Measurements from ENCODE around the gene DIP2C. TPM values are rescaled to one million over a fixed set of nuclear protein-coding genes. Genes with fewer than 3 reads are reported as not detected.

The DIP2C gene
- total RNA-seq, 2 donors from 2014 or later: 9.6 to 11.9 TPM

GRCh38 chr10:490256-490655, 199.2 kb downstream of the DIP2C start:
- ATAC-seq (peak; percentile 39), DNase-seq (peak in 1 of 4 donors; percentile 38)
- Histone ChIP-seq H3K4me1 (peaks cover 10% of the 10 kb centered on the region), H3K27me3 (no peaks in the 10 kb centered on the region), H3K27ac (no peak overlapping the region), H3K36me3 (replicated peaks in 1 of 2; ENCODE audit: insufficient read depth in 1 of 2, low read depth in 2 of 2) (no peaks in the 10 kb centered on the region), H3K4me3 (no peak overlapping the region), H3K9me3 (no peaks in the 10 kb centered on the region)
- intact Hi-C loops (cut with DNase I): no loop called here
- 82 to 85% methylated on average over 16 of the region's 16 CpGs for WGBS, 2 donors
- TF ChIP-seq, protein P1, sequence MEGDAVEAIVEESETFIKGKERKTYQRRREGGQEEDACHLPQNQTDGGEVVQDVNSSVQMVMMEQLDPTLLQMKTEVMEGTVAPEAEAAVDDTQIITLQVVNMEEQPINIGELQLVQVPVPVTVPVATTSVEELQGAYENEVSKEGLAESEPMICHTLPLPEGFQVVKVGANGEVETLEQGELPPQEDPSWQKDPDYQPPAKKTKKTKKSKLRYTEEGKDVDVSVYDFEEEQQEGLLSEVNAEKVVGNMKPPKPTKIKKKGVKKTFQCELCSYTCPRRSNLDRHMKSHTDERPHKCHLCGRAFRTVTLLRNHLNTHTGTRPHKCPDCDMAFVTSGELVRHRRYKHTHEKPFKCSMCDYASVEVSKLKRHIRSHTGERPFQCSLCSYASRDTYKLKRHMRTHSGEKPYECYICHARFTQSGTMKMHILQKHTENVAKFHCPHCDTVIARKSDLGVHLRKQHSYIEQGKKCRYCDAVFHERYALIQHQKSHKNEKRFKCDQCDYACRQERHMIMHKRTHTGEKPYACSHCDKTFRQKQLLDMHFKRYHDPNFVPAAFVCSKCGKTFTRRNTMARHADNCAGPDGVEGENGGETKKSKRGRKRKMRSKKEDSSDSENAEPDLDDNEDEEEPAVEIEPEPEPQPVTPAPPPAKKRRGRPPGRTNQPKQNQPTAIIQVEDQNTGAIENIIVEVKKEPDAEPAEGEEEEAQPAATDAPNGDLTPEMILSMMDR (IDR thresholded peaks at IDR 0.05): no peak

DNA sequence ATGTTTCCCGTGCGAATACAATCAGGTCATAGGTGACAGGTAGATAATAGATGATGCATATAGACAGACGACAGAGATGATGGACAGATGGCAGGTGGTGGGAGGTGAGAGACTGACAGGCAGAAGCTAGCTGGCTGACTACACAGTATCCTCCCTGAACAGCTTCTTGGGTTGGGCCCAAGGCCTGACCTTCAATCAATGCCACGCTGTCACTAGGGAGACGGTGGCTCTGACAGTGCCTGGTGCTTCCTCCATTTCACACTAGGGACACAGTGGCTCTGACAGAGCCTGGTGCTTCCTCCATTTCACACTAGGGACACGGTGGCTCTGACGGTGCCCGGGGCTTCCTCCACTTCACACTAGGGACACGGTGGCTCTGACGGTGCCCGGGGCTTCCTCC, 200.1 kb downstream of the DIP2C start:
- H3K4me3 ChIP-seq: no peak overlapping the region
- H3K4me1 ChIP-seq: peaks cover 10% of the 10 kb centered on the region
- H3K27ac ChIP-seq: no peak overlapping the region
- ATAC-seq (no peak), DNase-seq (no peak)
- intact Hi-C loops (cut with DNase I): no loop called here
- H3K27me3 ChIP-seq: no peaks in the 10 kb centered on the region
- no peaks in the 10 kb centered on the region for H3K9me3 ChIP-seq
- H3K36me3 ChIP-seq (replicated peaks in 1 of 2; ENCODE audit: insufficient read depth in 1 of 2, low read depth in 2 of 2): no peaks in the 10 kb centered on the region
- 87% methylated on average over 10 to 11 of the region's 11 CpGs for WGBS, 2 donors
- TF ChIP-seq, protein P1 (IDR thresholded peaks at IDR 0.05): no peak
- no peak for TF ChIP-seq POLR2A (IDR thresholded peaks at IDR 0.05)

DNA sequence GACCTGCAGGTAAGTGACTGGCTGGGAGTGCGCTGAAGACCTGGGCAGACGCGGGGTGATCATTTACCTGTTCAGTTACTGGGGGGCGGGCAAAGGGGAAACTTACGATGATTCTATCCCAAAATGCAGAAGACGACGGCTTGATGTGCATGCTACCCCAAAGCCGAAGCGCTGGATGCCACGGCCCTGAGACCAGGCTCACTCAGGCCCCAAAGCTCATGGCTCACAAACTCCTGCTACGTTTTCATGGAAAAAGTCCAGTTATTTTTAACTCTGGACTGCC, 200.6 kb downstream of the DIP2C start:
- Histone ChIP-seq H3K36me3 (replicated peaks in 1 of 2; ENCODE audit: insufficient read depth in 1 of 2, low read depth in 2 of 2) (no peaks in the 10 kb centered on the region), H3K9me3 (no peaks in the 10 kb centered on the region), H3K4me3 (no peak overlapping the region), H3K27me3 (no peaks in the 10 kb centered on the region), H3K27ac (no peak overlapping the region), H3K4me1 (peaks cover 10% of the 10 kb centered on the region)
- TF ChIP-seq POLR2A (IDR thresholded peaks at IDR 0.05): no peak
- TF ChIP-seq, protein P1 (IDR thresholded peaks at IDR 0.05): no peak
- ATAC-seq (no peak), DNase-seq (no peak)
- intact Hi-C loops (cut with DNase I): no loop called here
- 96 to 97% methylated on average over 11 of the region's 11 CpGs for WGBS, 2 donors

GRCh38 chr10:488081-488932, 201.2 kb downstream of the DIP2C start:
- ATAC-seq: no peak
- intact Hi-C loops (cut with DNase I): no loop called here
- no peak overlapping the region for H3K27ac ChIP-seq

More at GRCh38 chr10:488081-488932, 201.2 kb downstream of the DIP2C start:
- 95% methylated on average over 17 to 21 of the region's 21 CpGs for WGBS, 2 donors
- TF ChIP-seq POLR2A (IDR thresholded peaks at IDR 0.05): no peak
- TF ChIP-seq, protein P1 (IDR thresholded peaks at IDR 0.05): no peak
- no peaks in the 10 kb centered on the region for H3K36me3 ChIP-seq (replicated peaks in 1 of 2; ENCODE audit: insufficient read depth in 1 of 2, low read depth in 2 of 2)
- peaks cover 10% of the 10 kb centered on the region for H3K4me1 ChIP-seq
- no peak overlapping the region for H3K4me3 ChIP-seq
- H3K9me3 ChIP-seq: no peaks in the 10 kb centered on the region
- DNase-seq: no peak
- H3K27me3 ChIP-seq: no peaks in the 10 kb centered on the region
